WTC11 (cell line): ENCODE results near the gene KCNIP1. TPM values are rescaled to one million over a fixed set of nuclear protein-coding genes. Genes with fewer than 3 reads are reported as not detected.

Source experiments
- ATAC-seq: fragments of 200-7000 bp; cut with Tn5 transposase; 2 replicates; pipeline ENCODE4 v1.10.0; 2021; ENCODE audit warnings: mild to moderate bottlenecking, moderate library complexity
- CTCF ChIA-PET: fragments of 300-600 bp; sonication (Branson Sonifier 250); formaldehyde crosslinking; loops from one replicate; lab custom pipeline; 2021; ENCODE audit warnings: antibody characterized with exemption; lab: Charles Lee
- POLR2A ChIA-PET: fragments of 350-600 bp; sonication (Branson Sonifier 250); formaldehyde crosslinking; loops from one replicate; lab custom pipeline; 2021; ENCODE audit warnings: antibody characterized with exemption; lab: Charles Lee
- DNase-seq: peaks from one replicate; pipeline ENCODE4 v3.0.0; 2021; ENCODE audit warnings: low spot score
- H3K27ac Mint-ChIP-seq: 2 replicates; pipeline ENCODE4 v1.8.0; 2021; ENCODE audit warnings: mixed read lengths
- H3K27me3 Mint-ChIP-seq: 2 replicates; pipeline ENCODE4 v1.8.0; 2021; ENCODE audit warnings: low read depth, mild to moderate bottlenecking, moderate library complexity, mixed read lengths
- H3K36me3 Mint-ChIP-seq: 2 replicates; pipeline ENCODE4 v1.8.0; 2021; ENCODE audit warnings: mixed read lengths
- H3K4me1 Mint-ChIP-seq: 2 replicates; pipeline ENCODE4 v1.8.0; 2022; ENCODE audit warnings: mixed read lengths
- H3K4me3 Mint-ChIP-seq: 2 replicates; pipeline ENCODE4 v1.8.0; 2021; ENCODE audit warnings: mild to moderate bottlenecking, moderate library complexity, mixed read lengths
- H3K9me3 Mint-ChIP-seq: 2 replicates; pipeline ENCODE4 v1.8.0; 2021; ENCODE audit warnings: mixed read lengths
- CREM ChIP-seq: sonication (generic); formaldehyde crosslinking; IDR thresholded peaks from 2 replicates; pipeline ENCODE4 v1.8.1; 2022; ENCODE audit warnings: mild to moderate bottlenecking, missing genetic modification reagents, moderate library complexity
- E2F1 ChIP-seq: sonication (generic); formaldehyde crosslinking; IDR thresholded peaks from 2 replicates; pipeline ENCODE4 v1.8.0; 2022; ENCODE audit warnings: mild to moderate bottlenecking, missing genetic modification reagents
- EMX1 ChIP-seq: fragments of 250-450 bp; sonication (Bioruptor Pico); IDR thresholded peaks from 2 replicates; pipeline ENCODE4 v1.8.0; 2021; ENCODE audit warnings: mild to moderate bottlenecking
- FOXJ3 ChIP-seq: sonication (generic); formaldehyde crosslinking; IDR thresholded peaks from 2 replicates; pipeline ENCODE4 v1.9.0; 2021; ENCODE audit warnings: missing genetic modification reagents, mild to moderate bottlenecking, borderline replicate concordance
- RORB ChIP-seq: fragments of 250-450 bp; sonication (Bioruptor Pico); IDR thresholded peaks from 2 replicates; pipeline ENCODE4 v1.9.0; 2021; ENCODE audit warnings: mild to moderate bottlenecking
- SMAD4 ChIP-seq: sonication (generic); formaldehyde crosslinking; IDR thresholded peaks from 2 replicates; pipeline ENCODE4 v1.8.0; 2022; ENCODE audit warnings: mild to moderate bottlenecking, missing genetic modification reagents
- TEAD1 ChIP-seq: sonication (generic); formaldehyde crosslinking; IDR thresholded peaks from 2 replicates; pipeline ENCODE4 v1.8.0; 2022; ENCODE audit warnings: mild to moderate bottlenecking, missing genetic modification reagents
- ZBTB21 ChIP-seq: sonication (generic); formaldehyde crosslinking; IDR thresholded peaks from 2 replicates; pipeline ENCODE4 v1.8.1; 2023; ENCODE audit warnings: mild to moderate bottlenecking, missing genetic modification reagents, borderline replicate concordance
- ZMAT4 ChIP-seq: fragments of 250-450 bp; sonication (Bioruptor Pico); IDR thresholded peaks from 2 replicates; pipeline ENCODE4 v1.9.0; 2021; ENCODE audit warnings: mild to moderate bottlenecking
- ZNF121 ChIP-seq: sonication (generic); formaldehyde crosslinking; IDR thresholded peaks from 2 replicates; pipeline ENCODE4 v1.8.0; 2023; ENCODE audit warnings: missing genetic modification reagents
- ZNF138 ChIP-seq: sonication (generic); formaldehyde crosslinking; conservative IDR thresholded peaks from 2 replicates; pipeline ENCODE4 v1.8.1; 2022; ENCODE audit warnings: mild to moderate bottlenecking, moderate library complexity, missing genetic modification reagents
- ZNF396 ChIP-seq: fragments of 250-450 bp; sonication (Bioruptor Pico); IDR thresholded peaks from 2 replicates; pipeline ENCODE4 v1.8.0; 2021; ENCODE audit warnings: mild to moderate bottlenecking, moderate library complexity, borderline replicate concordance
- ZNF512 ChIP-seq: sonication (generic); formaldehyde crosslinking; IDR thresholded peaks from 2 replicates; pipeline ENCODE4 v1.8.1; 2022; ENCODE audit warnings: missing genetic modification reagents, borderline replicate concordance
- total RNA-seq: library from RNA; stranded (reverse); gene quantifications from 3 replicates; pipeline ENCODE4 v1.2.3, GENCODE V29; 2021
- TF ChIP-seq, protein P1 (sequence below): sonication (generic); formaldehyde crosslinking; IDR thresholded peaks from 2 replicates; pipeline ENCODE4 v1.8.0; 2022; ENCODE audit warnings: mild to moderate bottlenecking, missing genetic modification reagents
- TF ChIP-seq, protein P2 (sequence below): fragments of 250-450 bp; sonication (Bioruptor Pico); IDR thresholded peaks from 2 replicates; pipeline ENCODE4 v1.9.0; 2021; ENCODE audit warnings: mild to moderate bottlenecking, borderline replicate concordance
- TF ChIP-seq, protein P3 (sequence below): fragments of 250-450 bp; sonication (Bioruptor Pico); IDR thresholded peaks from 2 replicates; pipeline ENCODE4 v1.9.0; 2021; ENCODE audit warnings: moderate library complexity, mild to moderate bottlenecking, inconsistent platforms, borderline replicate concordance

The KCNIP1 gene
- total RNA-seq, 1 experiment from 2014 or later: 0.59 TPM

- TF ChIP-seq, protein P1, sequence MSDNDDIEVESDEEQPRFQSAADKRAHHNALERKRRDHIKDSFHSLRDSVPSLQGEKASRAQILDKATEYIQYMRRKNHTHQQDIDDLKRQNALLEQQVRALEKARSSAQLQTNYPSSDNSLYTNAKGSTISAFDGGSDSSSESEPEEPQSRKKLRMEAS (CRISPR knock-in tag): no peak
- TF ChIP-seq RORB: no peak
These were observed 254.7 kb downstream of the KCNIP1 start (continued) for GRCh38 chr5:170758481-170758880.

DNA sequence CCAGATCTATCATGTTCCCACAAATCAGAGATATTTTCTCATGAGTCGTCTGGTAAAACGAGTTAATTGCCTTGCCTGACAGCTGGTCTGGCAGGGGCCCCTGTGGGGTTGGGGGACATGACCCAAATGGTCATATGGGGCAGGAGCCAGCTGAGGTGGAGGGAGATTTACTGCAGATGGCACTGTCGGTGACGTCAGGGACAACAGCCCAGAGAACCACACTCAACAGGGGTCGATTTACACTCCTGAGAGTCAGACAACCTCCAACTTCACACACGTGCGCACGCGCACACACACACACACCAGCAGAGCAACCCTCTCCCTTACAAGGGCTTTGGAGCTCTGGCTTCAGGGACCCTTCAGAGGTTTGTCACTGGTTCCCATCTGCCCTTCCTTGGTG, 256.3 kb downstream of the KCNIP1 start:
- DNase-seq: no peak
- TF ChIP-seq EMX1 (CRISPR knock-in tag): 0 out of 2 replicates have a peak, but pooled peaks have one; percentile 7
- TF ChIP-seq, protein P2, sequence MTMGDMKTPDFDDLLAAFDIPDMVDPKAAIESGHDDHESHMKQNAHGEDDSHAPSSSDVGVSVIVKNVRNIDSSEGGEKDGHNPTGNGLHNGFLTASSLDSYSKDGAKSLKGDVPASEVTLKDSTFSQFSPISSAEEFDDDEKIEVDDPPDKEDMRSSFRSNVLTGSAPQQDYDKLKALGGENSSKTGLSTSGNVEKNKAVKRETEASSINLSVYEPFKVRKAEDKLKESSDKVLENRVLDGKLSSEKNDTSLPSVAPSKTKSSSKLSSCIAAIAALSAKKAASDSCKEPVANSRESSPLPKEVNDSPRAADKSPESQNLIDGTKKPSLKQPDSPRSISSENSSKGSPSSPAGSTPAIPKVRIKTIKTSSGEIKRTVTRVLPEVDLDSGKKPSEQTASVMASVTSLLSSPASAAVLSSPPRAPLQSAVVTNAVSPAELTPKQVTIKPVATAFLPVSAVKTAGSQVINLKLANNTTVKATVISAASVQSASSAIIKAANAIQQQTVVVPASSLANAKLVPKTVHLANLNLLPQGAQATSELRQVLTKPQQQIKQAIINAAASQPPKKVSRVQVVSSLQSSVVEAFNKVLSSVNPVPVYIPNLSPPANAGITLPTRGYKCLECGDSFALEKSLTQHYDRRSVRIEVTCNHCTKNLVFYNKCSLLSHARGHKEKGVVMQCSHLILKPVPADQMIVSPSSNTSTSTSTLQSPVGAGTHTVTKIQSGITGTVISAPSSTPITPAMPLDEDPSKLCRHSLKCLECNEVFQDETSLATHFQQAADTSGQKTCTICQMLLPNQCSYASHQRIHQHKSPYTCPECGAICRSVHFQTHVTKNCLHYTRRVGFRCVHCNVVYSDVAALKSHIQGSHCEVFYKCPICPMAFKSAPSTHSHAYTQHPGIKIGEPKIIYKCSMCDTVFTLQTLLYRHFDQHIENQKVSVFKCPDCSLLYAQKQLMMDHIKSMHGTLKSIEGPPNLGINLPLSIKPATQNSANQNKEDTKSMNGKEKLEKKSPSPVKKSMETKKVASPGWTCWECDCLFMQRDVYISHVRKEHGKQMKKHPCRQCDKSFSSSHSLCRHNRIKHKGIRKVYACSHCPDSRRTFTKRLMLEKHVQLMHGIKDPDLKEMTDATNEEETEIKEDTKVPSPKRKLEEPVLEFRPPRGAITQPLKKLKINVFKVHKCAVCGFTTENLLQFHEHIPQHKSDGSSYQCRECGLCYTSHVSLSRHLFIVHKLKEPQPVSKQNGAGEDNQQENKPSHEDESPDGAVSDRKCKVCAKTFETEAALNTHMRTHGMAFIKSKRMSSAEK (CRISPR knock-in tag): no peak
- TF ChIP-seq, all 79 proteins: peak for 1
- Mint-ChIP-seq H3K9me3 (peaks cover 10% of the 10 kb centered on the region), H3K27me3 (no peaks in the 10 kb centered on the region), H3K4me3 (no peak overlapping the region), H3K4me1 (peaks cover 32% of the 10 kb centered on the region), H3K27ac (no peak overlapping the region), H3K36me3 (peaks cover 22% of the 10 kb centered on the region)
- ATAC-seq: no peak
- ChIA-PET CTCF (interaction anchor here (0.6 to 2.9 kb wide), 3 partner anchors 10 to 31 kb away, joined by 3 to 19 read pairs (median 12); no protein-coding TSS in a partner anchor), POLR2A (interaction anchor here (1.3 to 1.7 kb wide), 2 partner anchors 15 to 18 kb away, joined by 3 to 15 read pairs; no protein-coding TSS in a partner anchor)

GRCh38 chr5:170761048-170761707, 257.4 kb downstream of the KCNIP1 start:
- peaks cover 6% of the 10 kb centered on the region; the same call in 1 of the 2 replicates for H3K9me3 Mint-ChIP-seq
- peaks cover 30% of the 10 kb centered on the region for H3K4me1 Mint-ChIP-seq
- peak; percentile 33 for DNase-seq
- peaks cover 18% of the 10 kb centered on the region for H3K36me3 Mint-ChIP-seq
- CTCF ChIA-PET: interaction anchor here (1.4 to 2.9 kb wide), 6 partner anchors 9 to 127 kb away, joined by 4 to 20 read pairs (median 10); no protein-coding TSS in a partner anchor
- peak; percentile 82 for ATAC-seq
- no peak overlapping the region for H3K27ac Mint-ChIP-seq
- POLR2A ChIA-PET: interaction anchor here (0.6 to 1.7 kb wide), 4 partner anchors 11 to 117 kb away, joined by 3 to 15 read pairs (median 6); no protein-coding TSS in a partner anchor
- no peaks in the 10 kb centered on the region for H3K27me3 Mint-ChIP-seq
- H3K4me3 Mint-ChIP-seq: peak overlapping the region; percentile 44
- TF ChIP-seq, protein P1 (CRISPR knock-in tag): no peak
- TF ChIP-seq ZNF396 (0 out of 2 replicates have a peak, but pooled peaks have one; percentile 11), ZBTB21 (CRISPR knock-in tag) (peak; percentile 41; the same call in 1 of the 2 replicates), FOXJ3 (CRISPR knock-in tag) (no peak), SMAD4 (CRISPR knock-in tag) (no peak), ZNF121 (CRISPR knock-in tag) (no peak), ZMAT4 (CRISPR knock-in tag) (no peak), TEAD1 (peak; percentile 82; the same call in 1 of the 2 replicates), E2F1 (no peak), ZNF512 (CRISPR knock-in tag) (no peak), ZNF138 (CRISPR knock-in tag) (no peak), CREM (CRISPR knock-in tag) (no peak)
- TF ChIP-seq, protein P2 (CRISPR knock-in tag): no peak
- TF ChIP-seq, protein P3, sequence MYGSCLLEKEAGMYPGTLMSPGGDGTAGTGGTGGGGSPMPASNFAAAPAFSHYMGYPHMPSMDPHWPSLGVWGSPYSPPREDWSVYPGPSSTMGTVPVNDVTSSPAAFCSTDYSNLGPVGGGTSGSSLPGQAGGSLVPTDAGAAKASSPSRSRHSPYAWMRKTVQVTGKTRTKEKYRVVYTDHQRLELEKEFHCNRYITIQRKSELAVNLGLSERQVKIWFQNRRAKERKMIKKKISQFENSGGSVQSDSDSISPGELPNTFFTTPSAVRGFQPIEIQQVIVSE (CRISPR knock-in tag): no peak
